ENCODE results near the gene CPNE2.
A peak's percentile ranks its signal among the peaks of the same experiment; 100 is the strongest.

Gene CPNE2

GRCh38 chr16:57165483-57165882 is 73.1 kb downstream of the CPNE2 start:
- DNase-seq (ENCODE audit: low read depth, low spot score) = no peak
- no peak overlapping the region for H3K4me3 ChIP-seq (ENCODE audit: low read depth, low read length)
- in situ Hi-C loops (cut with HindIII; ENCODE audit: low sequenced_read_pairs) = no loop called here
- no peak for TF ChIP-seq CTCF (IDR thresholded peaks at IDR 0.05; ENCODE audit: low read depth, low read length)

GRCh38 chr16:57165938-57166337 is 73.6 kb downstream of the CPNE2 start:
- TF ChIP-seq CTCF (IDR thresholded peaks at IDR 0.05; ENCODE audit: low read depth, low read length) = no peak
- peak; percentile 60 for DNase-seq (ENCODE audit: low read depth, low spot score)
- in situ Hi-C loops (cut with HindIII; ENCODE audit: low sequenced_read_pairs) = no loop called here
- H3K4me3 ChIP-seq (ENCODE audit: low read depth, low read length) = no peak overlapping the region

GRCh38 chr16:57166451-57166850 is 74.1 kb downstream of the CPNE2 start:
- no peak for TF ChIP-seq CTCF (IDR thresholded peaks at IDR 0.05; ENCODE audit: low read depth, low read length)
- no peak for DNase-seq (ENCODE audit: low read depth, low spot score)
- H3K4me3 ChIP-seq (ENCODE audit: low read depth, low read length) = no peak overlapping the region
- in situ Hi-C loops (cut with HindIII; ENCODE audit: low sequenced_read_pairs) = no loop called here

- TF ChIP-seq CTCF (IDR thresholded peaks at IDR 0.05; ENCODE audit: low read depth, low read length) = no peak
- in situ Hi-C loops (cut with HindIII; ENCODE audit: low sequenced_read_pairs) = no loop called here
- H3K4me3 ChIP-seq (ENCODE audit: low read depth, low read length) = no peak overlapping the region
- peak; percentile 54 for DNase-seq (ENCODE audit: low read depth, low spot score)
Measured at GRCh38 chr16:57166951-57167350, 74.6 kb downstream of the CPNE2 start.

GRCh38 chr16:57167538-57167937 is 75.2 kb downstream of the CPNE2 start:
- in situ Hi-C loops (cut with HindIII; ENCODE audit: low sequenced_read_pairs) = no loop called here
- no peak for TF ChIP-seq CTCF (IDR thresholded peaks at IDR 0.05; ENCODE audit: low read depth, low read length)
- DNase-seq (ENCODE audit: low read depth, low spot score) = no peak
- H3K4me3 ChIP-seq (ENCODE audit: low read depth, low read length) = no peak overlapping the region

- peak; percentile 72 for TF ChIP-seq CTCF (IDR thresholded peaks at IDR 0.05; ENCODE audit: low read depth, low read length)
- DNase-seq (ENCODE audit: low read depth, low spot score) = peak; percentile 83
- in situ Hi-C loops (cut with HindIII; ENCODE audit: low sequenced_read_pairs) = no loop called here
- no peak overlapping the region for H3K4me3 ChIP-seq (ENCODE audit: low read depth, low read length)
Measured at GRCh38 chr16:57167953-57168352, 75.6 kb downstream of the CPNE2 start.

- in situ Hi-C loops (cut with HindIII; ENCODE audit: low sequenced_read_pairs) = no loop called here
- no peak for DNase-seq (ENCODE audit: low read depth, low spot score)
- TF ChIP-seq CTCF (IDR thresholded peaks at IDR 0.05; ENCODE audit: low read depth, low read length) = no peak
- H3K4me3 ChIP-seq (ENCODE audit: low read depth, low read length) = no peak overlapping the region
Measured at GRCh38 chr16:57169327-57169726, 76.9 kb downstream of the CPNE2 start.
